Measurements from ENCODE around the gene SND1. TPM values are rescaled to one million over a fixed set of nuclear protein-coding genes. Genes with fewer than 3 reads are reported as not detected.

The SND1 gene
- total RNA-seq, 4 donors from 2014 or later: 70.8 to 141 (median 85.7) TPM

DNA sequence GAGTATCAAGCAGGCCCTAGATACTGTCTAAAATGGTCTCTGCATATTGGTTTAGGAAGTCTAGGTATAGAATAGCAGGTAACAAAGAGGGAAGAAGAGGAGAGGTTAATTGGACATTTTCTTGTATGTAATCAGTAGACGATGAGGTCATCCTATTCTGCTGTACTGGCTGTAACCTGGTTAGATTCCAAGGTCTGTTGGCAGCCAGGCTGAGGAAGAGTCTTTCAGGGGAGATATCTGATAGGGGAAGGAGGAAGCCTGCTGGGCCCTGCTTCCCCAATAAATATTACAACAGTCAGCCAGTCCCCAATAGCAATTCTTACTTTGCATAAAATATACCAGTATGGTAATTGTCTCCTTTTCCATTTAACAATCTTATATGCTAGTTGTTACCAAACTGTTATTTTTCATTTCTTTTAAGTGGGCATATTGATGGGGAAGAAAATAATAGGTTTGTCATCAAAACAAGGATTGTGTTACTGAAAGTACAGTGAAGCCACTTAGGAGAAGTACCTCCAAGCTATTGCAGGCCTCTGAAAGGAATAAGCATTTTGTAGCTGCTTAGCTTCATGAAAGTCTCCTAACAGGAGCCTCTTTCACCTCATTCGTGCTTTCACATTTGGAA lies 192.8 kb downstream of the SND1 start:
- Histone ChIP-seq H3K27ac (peak overlapping the region in 1 of 4 donors; percentile 8), H3K4me3 (no peak overlapping the region), H3K36me3 (peaks cover 0 to 5% (median 0%) of the 10 kb centered on the region in 3 donors), H3K4me1 (peaks cover 0 to 53% (median 16%) of the 10 kb centered on the region in 4 donors), H3K9me3 (no peaks in the 10 kb centered on the region), H3K27me3 (no peaks in the 10 kb centered on the region)
- TF ChIP-seq, protein P1, sequence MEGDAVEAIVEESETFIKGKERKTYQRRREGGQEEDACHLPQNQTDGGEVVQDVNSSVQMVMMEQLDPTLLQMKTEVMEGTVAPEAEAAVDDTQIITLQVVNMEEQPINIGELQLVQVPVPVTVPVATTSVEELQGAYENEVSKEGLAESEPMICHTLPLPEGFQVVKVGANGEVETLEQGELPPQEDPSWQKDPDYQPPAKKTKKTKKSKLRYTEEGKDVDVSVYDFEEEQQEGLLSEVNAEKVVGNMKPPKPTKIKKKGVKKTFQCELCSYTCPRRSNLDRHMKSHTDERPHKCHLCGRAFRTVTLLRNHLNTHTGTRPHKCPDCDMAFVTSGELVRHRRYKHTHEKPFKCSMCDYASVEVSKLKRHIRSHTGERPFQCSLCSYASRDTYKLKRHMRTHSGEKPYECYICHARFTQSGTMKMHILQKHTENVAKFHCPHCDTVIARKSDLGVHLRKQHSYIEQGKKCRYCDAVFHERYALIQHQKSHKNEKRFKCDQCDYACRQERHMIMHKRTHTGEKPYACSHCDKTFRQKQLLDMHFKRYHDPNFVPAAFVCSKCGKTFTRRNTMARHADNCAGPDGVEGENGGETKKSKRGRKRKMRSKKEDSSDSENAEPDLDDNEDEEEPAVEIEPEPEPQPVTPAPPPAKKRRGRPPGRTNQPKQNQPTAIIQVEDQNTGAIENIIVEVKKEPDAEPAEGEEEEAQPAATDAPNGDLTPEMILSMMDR (IDR thresholded peaks at IDR 0.05): no peak
- TF ChIP-seq POLR2A (IDR thresholded peaks at IDR 0.05) (no peak), EP300 (IDR thresholded peaks at IDR 0.05) (no peak)
- WGBS, 2 donors: 39 to 46% methylated on average over 2 of the region's 2 CpGs
- DNase-seq (ENCODE audit: low spot score in 2 of 2): peak in 1 of 2 donors; percentile 30

DNA sequence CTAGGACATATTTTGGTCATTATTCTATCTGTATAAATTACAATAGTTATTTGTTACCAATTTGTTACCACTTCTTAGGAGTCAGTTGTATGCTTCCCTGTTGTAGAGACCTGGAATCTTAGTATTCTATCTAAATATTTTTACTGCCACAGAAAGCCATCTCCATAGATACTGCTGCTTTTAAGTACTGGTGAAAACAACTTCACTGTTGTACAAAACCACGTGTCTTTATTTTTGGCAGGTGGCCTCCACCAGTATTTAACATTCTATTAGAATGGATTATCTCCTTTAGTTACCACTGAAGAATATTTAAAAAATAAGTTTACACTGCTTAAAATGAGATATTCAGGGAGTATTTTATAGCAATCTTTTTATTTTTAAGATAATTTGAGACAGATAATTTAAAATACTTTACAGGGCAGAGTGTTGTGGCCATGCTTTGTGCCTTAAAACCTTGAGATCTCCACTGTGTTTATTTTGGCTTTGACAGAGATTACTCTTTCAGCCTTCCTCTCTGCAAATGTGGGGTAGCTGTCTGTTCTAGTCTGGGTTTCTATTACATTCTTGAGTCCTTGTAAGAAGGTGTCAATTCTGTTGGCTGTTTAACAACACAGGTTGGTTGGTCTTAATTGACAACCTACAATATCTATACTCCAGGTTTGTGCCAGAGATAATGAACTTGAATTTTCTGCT lies 193.7 kb downstream of the SND1 start:
- TF ChIP-seq EP300 (IDR thresholded peaks at IDR 0.05) (no peak), POLR2A (IDR thresholded peaks at IDR 0.05) (no peak)
- TF ChIP-seq, protein P1 (IDR thresholded peaks at IDR 0.05): no peak
- peaks cover 0 to 56% (median 16%) of the 10 kb centered on the region in 4 donors for H3K4me1 ChIP-seq
- 37 to 43% methylated on average over 1 of the region's 1 CpG for WGBS, 2 donors
- peak overlapping the region in 1 of 4 donors; percentile 8 for H3K27ac ChIP-seq
- H3K36me3 ChIP-seq: peaks cover 0 to 5% (median 0%) of the 10 kb centered on the region in 3 donors
- H3K4me3 ChIP-seq: no peak overlapping the region
- no peak for DNase-seq (ENCODE audit: low spot score in 2 of 2)
- H3K9me3 ChIP-seq: no peaks in the 10 kb centered on the region
- H3K27me3 ChIP-seq: no peaks in the 10 kb centered on the region

DNA sequence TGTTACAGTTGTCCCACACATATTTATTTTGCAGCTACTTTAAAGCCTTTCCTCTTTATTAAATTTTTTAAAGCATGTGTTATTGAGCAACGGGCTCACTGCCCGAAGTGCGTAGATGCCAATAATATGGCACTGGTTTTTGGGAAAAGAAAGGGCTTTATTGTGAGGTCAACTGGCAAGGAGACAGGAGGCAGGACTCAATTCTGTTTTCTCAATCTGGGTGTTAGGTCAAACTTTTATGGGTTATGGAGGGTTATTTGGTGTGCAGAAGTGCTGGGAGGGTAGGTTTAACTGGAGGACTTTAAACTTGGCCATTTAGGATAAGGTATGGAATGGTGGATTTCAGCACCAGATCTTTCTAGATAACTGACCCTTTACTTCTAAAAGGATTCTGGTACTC lies 195.6 kb downstream of the SND1 start:
- Histone ChIP-seq H3K4me3 (no peak overlapping the region), H3K27me3 (no peaks in the 10 kb centered on the region), H3K9me3 (no peaks in the 10 kb centered on the region), H3K27ac (peak overlapping the region in 2 of 4 donors; percentile 50 to 52), H3K4me1 (peaks cover 0 to 68% (median 16%) of the 10 kb centered on the region in 4 donors), H3K36me3 (peaks cover 0 to 5% (median 0%) of the 10 kb centered on the region in 3 donors)
- WGBS, 2 donors: 43 to 56% methylated on average over 3 of the region's 3 CpGs
- DNase-seq (ENCODE audit: low spot score in 2 of 2): no peak
- TF ChIP-seq, protein P1 (IDR thresholded peaks at IDR 0.05): no peak
- peak in 1 of 2 donors; percentile 27 for TF ChIP-seq EP300 (IDR thresholded peaks at IDR 0.05)
- TF ChIP-seq POLR2A (IDR thresholded peaks at IDR 0.05): no peak

DNA sequence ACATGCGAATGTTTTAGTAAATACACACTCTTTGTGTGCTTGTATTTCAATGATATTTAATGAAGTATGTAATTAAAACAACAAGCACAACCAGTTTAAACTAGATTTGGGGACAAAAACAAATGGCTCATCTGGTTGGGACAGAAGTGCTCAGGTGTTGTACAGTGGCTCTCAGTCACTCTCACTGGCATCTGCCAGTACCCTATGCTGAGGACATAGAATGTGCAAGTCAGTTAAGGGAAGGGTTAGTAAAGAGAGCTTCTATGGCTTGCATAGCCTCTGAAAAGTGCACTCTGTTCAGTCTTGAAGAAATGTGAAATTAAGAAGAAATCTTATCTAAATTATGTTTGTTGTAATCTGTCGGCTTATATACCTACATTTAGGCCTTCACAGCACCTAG lies 196.2 kb downstream of the SND1 start:
- Histone ChIP-seq H3K4me3 (no peak overlapping the region), H3K27ac (peak overlapping the region in 2 of 4 donors; percentile 17 to 50), H3K36me3 (peaks cover 0 to 2% (median 0%) of the 10 kb centered on the region in 3 donors), H3K9me3 (no peaks in the 10 kb centered on the region), H3K27me3 (no peaks in the 10 kb centered on the region), H3K4me1 (peaks cover 0 to 68% (median 16%) of the 10 kb centered on the region in 4 donors)
- 84 to 90% methylated on average over 2 of the region's 2 CpGs for WGBS, 2 donors
- DNase-seq (ENCODE audit: low spot score in 2 of 2): no peak
- TF ChIP-seq, protein P1 (IDR thresholded peaks at IDR 0.05): no peak
- TF ChIP-seq EP300 (IDR thresholded peaks at IDR 0.05): no peak
- no peak for TF ChIP-seq POLR2A (IDR thresholded peaks at IDR 0.05)

DNA sequence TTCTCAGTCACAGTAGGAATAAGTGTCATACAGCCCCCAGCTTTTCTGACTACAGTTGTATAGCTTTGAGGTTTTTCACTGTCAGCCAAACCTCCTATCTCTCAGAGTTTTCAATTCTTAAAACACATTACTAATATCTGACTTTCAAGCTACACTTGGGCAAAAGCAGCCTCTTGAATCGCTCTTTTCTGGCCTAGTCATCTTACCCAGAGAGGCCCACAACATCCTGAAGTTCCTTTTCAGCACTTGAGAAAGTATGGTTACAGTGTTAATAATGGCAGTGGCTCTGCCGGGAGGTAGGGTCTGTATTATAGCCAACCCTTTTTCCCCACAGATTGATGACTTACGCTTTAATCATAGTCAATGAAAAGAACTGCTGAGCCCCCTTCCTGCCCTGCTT lies 198.2 kb downstream of the SND1 start:
- H3K27me3 ChIP-seq: no peaks in the 10 kb centered on the region
- H3K9me3 ChIP-seq: no peaks in the 10 kb centered on the region
- no peak overlapping the region for H3K27ac ChIP-seq
- no peaks in the 10 kb centered on the region for H3K36me3 ChIP-seq
- 74 to 80% methylated on average over 3 of the region's 3 CpGs for WGBS, 2 donors
- H3K4me3 ChIP-seq: no peak overlapping the region
- DNase-seq (ENCODE audit: low spot score in 2 of 2): no peak
- H3K4me1 ChIP-seq: peaks cover 0 to 53% (median 6%) of the 10 kb centered on the region in 4 donors
- no peak for TF ChIP-seq POLR2A (IDR thresholded peaks at IDR 0.05)
- TF ChIP-seq, protein P1 (IDR thresholded peaks at IDR 0.05): no peak
- no peak for TF ChIP-seq EP300 (IDR thresholded peaks at IDR 0.05)
